Pancreas (tissue), 10 donors: ENCODE measurements around the gene HBQ1. TPM values are rescaled to one million over a fixed set of nuclear protein-coding genes. Genes with fewer than 3 reads are reported as not detected.
A peak's percentile ranks its signal among the peaks of the same experiment; 100 is the strongest.

Experiments
- ATAC-seq, 4 donors: fragments of 200-7000 bp; cut with Tn5 transposase; one replicate each; pipeline versions ENCODE4 v1.8.0 to v1.9.1; 2020; ENCODE audit warnings: mild to moderate bottlenecking in 4 of 4, moderate library complexity in 4 of 4
- DNase-seq, 6 donors: peaks; one replicate each; pipeline ENCODE4 v3.0.0-alpha.2; 2020
- FAIRE-seq: peaks from 2 replicates; lab custom pipeline; 2012; peaks lifted over from hg19 to GRCh38; lab: Jason Lieb, UNC
- H3K27ac ChIP-seq, 4 donors: fragments of 200-600 bp; sonication (generic); 1 replicate in 3 of 4; 2 replicates in 1 of 4; pipeline versions ENCODE4 v1.5.0 to v1.8.0; 2020
- H3K27me3 ChIP-seq, 4 donors: fragments of 200-600 bp; one replicate each; pipeline ENCODE4 v1.8.0; 2021
- H3K36me3 ChIP-seq, 3 donors: fragments of 200-600 bp; sonication (generic) in 1 of 3; one replicate each; pipeline versions ENCODE4 v1.5.0 to v1.8.0; 2020 to 2021
- H3K4me1 ChIP-seq, 3 donors: fragments of 200-600 bp; one replicate each; pipeline ENCODE4 v1.8.0; 2021
- H3K4me3 ChIP-seq, 4 donors: fragments of 200-600 bp; sonication (generic) in 2 of 4; one replicate each; pipeline versions ENCODE4 v1.5.0 to v1.8.0; 2020 to 2021
- H3K9me3 ChIP-seq, 4 donors: fragments of 200-600 bp; one replicate each; pipeline ENCODE4 v1.8.0; 2021
- WGBS, 2 donors: extraction: QIAGEN DNeasy Blood & Tissue Kit; methylation state at CpG; one replicate each; pipeline ENCODE4 v1.1.7; 2013; 5-methylcytosine and 5-hydroxymethylcytosine counted together
- intact Hi-C, 3 donors: fragments of 100-400 bp; cut with DNase I; formaldehyde crosslinking; loops; one replicate each; pipeline versions ENCODE4 v1.11.1 to v1.14.2; 2022
- polyA plus RNA-seq, 2 donors: library from polyadenylated mRNA; stranded (reverse); fragments of 200-250 nt; gene quantifications; one replicate each; pipeline ENCODE4 v1.2.3, GENCODE V29; 2013
- total RNA-seq, 6 donors: library from RNA; stranded (reverse); fragmentation: NEBNext Ultra II Directional in 4 of 6; extraction: Animal tissue kit (Norgen Biotek cat#: 25700) in 4 of 6; gene quantifications; one replicate each; pipeline versions ENCODE4 v1.2.1 to v1.2.4, GENCODE V29; 2021 to 2023
- TF ChIP-seq, protein P1 (sequence below), 4 donors: fragments of 200-600 bp; sonication (generic) in 3 of 4; IDR thresholded peaks; one replicate each; pipeline versions ENCODE4 v1.5.0 to v1.8.0; 2021; ENCODE audit warnings: antibody characterized with exemption in 4 of 4
- donor health status: healthy with polysubstance abuse.
- donor health status: DM: no; HTN: no; CAD: no; lungs with moderate emphysema.
- donor health status: DM: no; HTN: no; CAD: no.
- donor health status: control.
- donor health status: control.
- donor health status: Bipolar disorder and iron deficiency.
- donor health status: DM: yes; HTN: yes; CAD: no.
- donor health status: DM: no; HTN: no; CAD: no.
- donor health status: DM: no; HTN: no; CAD: no.
- donor health status: DM: yes; HTN: yes; CAD: no.

Gene HBQ1
- total RNA-seq (under 1 TPM in 1 of 6 donors, not detected in 5; 0.32 TPM), polyA plus RNA-seq (not detected)

GRCh38 chr16:180101-180675, at the start of gene HBQ1:
Gene HBQ1, plus strand, starts transcription at chr16:180459. Its CDS starts 28 bp downstream, at chr16:180487.
- H3K36me3 ChIP-seq, result no peaks in the 10 kb centered on the region
- H3K9me3 ChIP-seq, result no peaks in the 10 kb centered on the region
- no peak within 1 kb of the TSS for H3K27ac ChIP-seq
- peak in 2 of 4 donors; percentile 11 to 27 for ATAC-seq
- TF ChIP-seq, protein P1, sequence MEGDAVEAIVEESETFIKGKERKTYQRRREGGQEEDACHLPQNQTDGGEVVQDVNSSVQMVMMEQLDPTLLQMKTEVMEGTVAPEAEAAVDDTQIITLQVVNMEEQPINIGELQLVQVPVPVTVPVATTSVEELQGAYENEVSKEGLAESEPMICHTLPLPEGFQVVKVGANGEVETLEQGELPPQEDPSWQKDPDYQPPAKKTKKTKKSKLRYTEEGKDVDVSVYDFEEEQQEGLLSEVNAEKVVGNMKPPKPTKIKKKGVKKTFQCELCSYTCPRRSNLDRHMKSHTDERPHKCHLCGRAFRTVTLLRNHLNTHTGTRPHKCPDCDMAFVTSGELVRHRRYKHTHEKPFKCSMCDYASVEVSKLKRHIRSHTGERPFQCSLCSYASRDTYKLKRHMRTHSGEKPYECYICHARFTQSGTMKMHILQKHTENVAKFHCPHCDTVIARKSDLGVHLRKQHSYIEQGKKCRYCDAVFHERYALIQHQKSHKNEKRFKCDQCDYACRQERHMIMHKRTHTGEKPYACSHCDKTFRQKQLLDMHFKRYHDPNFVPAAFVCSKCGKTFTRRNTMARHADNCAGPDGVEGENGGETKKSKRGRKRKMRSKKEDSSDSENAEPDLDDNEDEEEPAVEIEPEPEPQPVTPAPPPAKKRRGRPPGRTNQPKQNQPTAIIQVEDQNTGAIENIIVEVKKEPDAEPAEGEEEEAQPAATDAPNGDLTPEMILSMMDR (IDR thresholded peaks at IDR 0.05), result no peak
- H3K4me3 ChIP-seq, result peak within 1 kb of the TSS in 1 of 4 donors; percentile 33
- H3K27me3 ChIP-seq, result peaks cover 3 to 22% (median 12%) of the 10 kb centered on the region in 4 donors
- WGBS, 2 donors, result 8 to 9% methylated on average over 52 to 59 of the region's 59 CpGs
- no peak for DNase-seq
- FAIRE-seq, result no peak
- peaks cover 10 to 14% (median 10%) of the 10 kb centered on the region in 3 donors for H3K4me1 ChIP-seq
- intact Hi-C loops, result no loop called here

- intact Hi-C loops, result no loop called here
- no peaks in the 10 kb centered on the region for H3K36me3 ChIP-seq
- TF ChIP-seq, protein P1 (IDR thresholded peaks at IDR 0.05), result no peak
- H3K27ac ChIP-seq, result no peak overlapping the region
- ATAC-seq, result no peak
- no peaks in the 10 kb centered on the region for H3K4me1 ChIP-seq
- 84 to 87% methylated on average over 15 of the region's 15 CpGs for WGBS, 2 donors
- no peak for DNase-seq
- no peaks in the 10 kb centered on the region for H3K27me3 ChIP-seq
- H3K4me3 ChIP-seq, result no peak overlapping the region
- H3K9me3 ChIP-seq, result no peaks in the 10 kb centered on the region
- FAIRE-seq, result no peak
Observed at GRCh38 chr16:130533-131173, 49.6 kb upstream of the HBQ1 start.

DNA sequence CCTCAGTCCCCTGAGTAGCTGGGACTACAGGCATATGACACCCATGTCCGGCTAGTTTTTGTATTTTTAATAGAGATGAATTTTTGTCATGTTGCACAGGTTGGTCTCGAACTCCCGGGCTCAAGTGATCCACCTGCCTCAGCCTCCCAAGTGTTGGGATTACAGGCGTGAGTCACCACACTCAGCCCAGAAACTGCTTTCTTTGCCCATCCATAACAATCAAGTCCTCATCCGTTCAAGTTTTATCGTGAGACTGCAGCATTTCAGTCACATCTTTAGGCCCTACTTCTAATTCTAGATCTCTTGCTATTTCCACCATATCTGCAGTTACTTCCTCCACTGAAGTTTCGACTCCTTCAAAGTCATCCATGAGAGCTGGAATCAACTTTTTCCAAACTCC, 48.1 kb upstream of the HBQ1 start:
- DNase-seq (no peak), FAIRE-seq (no peak), ATAC-seq (no peak)
- WGBS, 2 donors, result 90 to 95% methylated on average over 7 of the region's 7 CpGs
- Histone ChIP-seq H3K4me1 (peaks cover 0 to under 1% (median 0%) of the 10 kb centered on the region in 3 donors), H3K27ac (no peak overlapping the region), H3K9me3 (no peaks in the 10 kb centered on the region), H3K36me3 (no peaks in the 10 kb centered on the region), H3K27me3 (no peaks in the 10 kb centered on the region), H3K4me3 (no peak overlapping the region)
- intact Hi-C loops, result no loop called here
- TF ChIP-seq, protein P1 (IDR thresholded peaks at IDR 0.05), result no peak

- no peak for DNase-seq
- no peak for ATAC-seq
- FAIRE-seq, result no peak
- TF ChIP-seq, protein P1 (IDR thresholded peaks at IDR 0.05), result no peak
- Histone ChIP-seq H3K36me3 (no peaks in the 10 kb centered on the region), H3K27me3 (no peaks in the 10 kb centered on the region), H3K27ac (no peak overlapping the region), H3K4me1 (peaks cover 0 to 4% (median 0%) of the 10 kb centered on the region in 3 donors), H3K4me3 (no peak overlapping the region), H3K9me3 (no peaks in the 10 kb centered on the region)
- intact Hi-C loops, result no loop called here
- WGBS, 2 donors, result 89 to 92% methylated on average over 2 of the region's 2 CpGs
Observed at GRCh38 chr16:133716-134115, 46.5 kb upstream of the HBQ1 start.

GRCh38 chr16:138049-138417, 42.2 kb upstream of the HBQ1 start:
- ATAC-seq, result peak; percentile 16 to 51 (median 34)
- no peak overlapping the region for H3K27ac ChIP-seq
- H3K4me3 ChIP-seq, result peak overlapping the region; percentile 30 to 82 (median 52)
- peak; percentile 28 to 78 (median 46) for DNase-seq
- no peaks in the 10 kb centered on the region for H3K36me3 ChIP-seq
- no peaks in the 10 kb centered on the region for H3K9me3 ChIP-seq
- no peak for FAIRE-seq
- no peaks in the 10 kb centered on the region for H3K27me3 ChIP-seq
- WGBS, 2 donors, result 1 to 2% methylated on average over 22 to 30 of the region's 30 CpGs
- intact Hi-C loops, result no loop called here
- TF ChIP-seq, protein P1 (IDR thresholded peaks at IDR 0.05), result no peak
- peaks cover 0 to 4% (median 0%) of the 10 kb centered on the region in 3 donors for H3K4me1 ChIP-seq
